Uterus (tissue), 4 donors: ENCODE data around the gene TMEM132C. TPM values are rescaled to one million over a fixed set of nuclear protein-coding genes. Genes with fewer than 3 reads are reported as not detected.

Experiments used
- DNase-seq, 2 donors: peaks; one replicate each; pipeline ENCODE4 v3.0.0-alpha.2; 2019 to 2020
- H3K27ac ChIP-seq, 2 donors: fragments of 200-600 bp; sonication (generic); 1 replicate in 1 of 2; 2 replicates in 1 of 2; pipeline ENCODE4 v1.5.1; 2016 to 2018
- H3K27me3 ChIP-seq, 2 donors: fragments of 200-600 bp; sonication (generic); one replicate each; pipeline ENCODE4 v1.5.1; 2018 to 2019; ENCODE audit warnings: control low read depth in 1 of 2
- H3K36me3 ChIP-seq, 2 donors: fragments of 200-600 bp; sonication (generic); one replicate each; pipeline ENCODE4 v1.5.1; 2019; ENCODE audit warnings: control low read depth in 1 of 2
- H3K4me1 ChIP-seq, 2 donors: fragments of 200-600 bp; sonication (generic); one replicate each; pipeline ENCODE4 v1.5.1; 2018 to 2019; ENCODE audit warnings: control low read depth in 1 of 2
- H3K4me3 ChIP-seq, 2 donors: fragments of 200-600 bp; sonication (generic); 1 replicate in 1 of 2; 2 replicates in 1 of 2; pipeline ENCODE4 v1.5.1; 2018 to 2019; ENCODE audit warnings: mild to moderate bottlenecking in 1 of 2
- H3K9me3 ChIP-seq, 2 donors: fragments of 200-600 bp; sonication (generic); one replicate each; pipeline ENCODE4 v1.5.1; 2019; ENCODE audit warnings: control low read depth in 1 of 2
- CTCF ChIP-seq, 4 experiments: fragments of 200-600 bp in 2 of 4; fragments of 450-650 bp in 2 of 4; sonication (generic) in 2 of 4; IDR thresholded peaks; one replicate each; pipeline ENCODE4 v1.5.1; 2016 to 2019; ENCODE audit warnings: antibody characterized with exemption in 4 of 4, mild to moderate bottlenecking in 2 of 4, moderate library complexity in 1 of 4
- POLR2A ChIP-seq, 2 donors: fragments of 450-650 bp; IDR thresholded peaks; one replicate each; pipeline ENCODE4 v1.6.1; 2016; ENCODE audit warnings: antibody characterized with exemption in 2 of 2, mild to moderate bottlenecking in 1 of 2, moderate library complexity in 1 of 2
- intact Hi-C: fragments of 100-400 bp; cut with DNase I; formaldehyde crosslinking; loops from one replicate; pipeline ENCODE4 v1.15.1; 2023; ENCODE audit warnings: low total_unique reads
- total RNA-seq, 4 donors: library from RNA; depleted of rRNA in 3 of 4; stranded (reverse); fragments of >200 nt in 3 of 4; gene quantifications; one replicate each; pipeline versions ENCODE4 v1.1.0 to v1.2.4, GENCODE V29; 2014 to 2023
- donor health status: DM: yes; HTN: yes; CAD: no.

The TMEM132C gene
- total RNA-seq, 4 donors from 2014 or later = 0.26 to 48.3 (median 5.0) TPM

- Histone ChIP-seq H3K4me1 (no peaks in the 10 kb centered on the region), H3K4me3 (no peak overlapping the region), H3K36me3 (no peaks in the 10 kb centered on the region), H3K9me3 (no peaks in the 10 kb centered on the region), H3K27me3 (no peaks in the 10 kb centered on the region), H3K27ac (no peak overlapping the region)
- TF ChIP-seq CTCF (IDR thresholded peaks at IDR 0.05) (no peak), POLR2A (IDR thresholded peaks at IDR 0.05) (no peak)
- no peak for DNase-seq
- intact Hi-C loops = no loop called here
Measured at GRCh38 chr12:128715485-128715884, 448.5 kb downstream of the TMEM132C start.

GRCh38 chr12:128724468-128725046, 457.6 kb downstream of the TMEM132C start:
- TF ChIP-seq POLR2A (IDR thresholded peaks at IDR 0.05) = no peak
- no peak for TF ChIP-seq CTCF (IDR thresholded peaks at IDR 0.05)
- no peaks in the 10 kb centered on the region for H3K36me3 ChIP-seq
- no peak overlapping the region for H3K4me3 ChIP-seq
- no peak for DNase-seq
- no peaks in the 10 kb centered on the region for H3K9me3 ChIP-seq
- no peaks in the 10 kb centered on the region for H3K27me3 ChIP-seq
- intact Hi-C loops = no loop called here
- no peaks in the 10 kb centered on the region for H3K4me1 ChIP-seq
- H3K27ac ChIP-seq = no peak overlapping the region

GRCh38 chr12:128726886-128727285, 459.9 kb downstream of the TMEM132C start:
- Histone ChIP-seq H3K9me3 (no peaks in the 10 kb centered on the region), H3K27me3 (no peaks in the 10 kb centered on the region), H3K36me3 (no peaks in the 10 kb centered on the region), H3K4me1 (no peaks in the 10 kb centered on the region), H3K4me3 (no peak overlapping the region), H3K27ac (no peak overlapping the region)
- intact Hi-C loops = no loop called here
- DNase-seq = no peak
- TF ChIP-seq CTCF (IDR thresholded peaks at IDR 0.05) (no peak), POLR2A (IDR thresholded peaks at IDR 0.05) (no peak)

- TF ChIP-seq CTCF (IDR thresholded peaks at IDR 0.05) (no peak), POLR2A (IDR thresholded peaks at IDR 0.05) (no peak)
- no peaks in the 10 kb centered on the region for H3K4me1 ChIP-seq
- no peak for DNase-seq
- no peak overlapping the region for H3K4me3 ChIP-seq
- H3K36me3 ChIP-seq = no peaks in the 10 kb centered on the region
- H3K9me3 ChIP-seq = no peaks in the 10 kb centered on the region
- no peaks in the 10 kb centered on the region for H3K27me3 ChIP-seq
- intact Hi-C loops = no loop called here
- no peak overlapping the region for H3K27ac ChIP-seq
Measured at GRCh38 chr12:128727461-128727860, 460.5 kb downstream of the TMEM132C start.

GRCh38 chr12:128727999-128728398, 461.0 kb downstream of the TMEM132C start:
- H3K4me1 ChIP-seq = no peaks in the 10 kb centered on the region
- H3K36me3 ChIP-seq = no peaks in the 10 kb centered on the region
- H3K9me3 ChIP-seq = no peaks in the 10 kb centered on the region

More at GRCh38 chr12:128727999-128728398, 461.0 kb downstream of the TMEM132C start:
- H3K27ac ChIP-seq = no peak overlapping the region
- no peaks in the 10 kb centered on the region for H3K27me3 ChIP-seq
- intact Hi-C loops = no loop called here
- DNase-seq = no peak
- H3K4me3 ChIP-seq = no peak overlapping the region
- TF ChIP-seq POLR2A (IDR thresholded peaks at IDR 0.05) (no peak), CTCF (IDR thresholded peaks at IDR 0.05) (no peak)
